Chondrocyte (in vitro differentiated cells): ENCODE data around the gene DRD1. TPM values are rescaled to one million over a fixed set of nuclear protein-coding genes. Genes with fewer than 3 reads are reported as not detected.

Experiments
- DNase-seq: peaks from one replicate; pipeline ENCODE4 v3.0.0; 2021; ENCODE audit warnings: mixed read lengths, low spot score
- H3K27ac Mint-ChIP-seq: one replicate; pipeline ENCODE4 v1.8.0; 2021; ENCODE audit warnings: mild to moderate bottlenecking, moderate library complexity, mixed read lengths; ENCODE audit not compliant: unreplicated experiment
- H3K27me3 Mint-ChIP-seq: 2 replicates; pipeline ENCODE4 v1.8.0; 2021; ENCODE audit warnings: low read depth, mixed read lengths
- H3K36me3 Mint-ChIP-seq: 2 replicates; pipeline ENCODE4 v1.8.0; 2021; ENCODE audit warnings: low read depth, mixed read lengths
- H3K4me1 Mint-ChIP-seq: 2 replicates; pipeline ENCODE4 v1.8.0; 2021; ENCODE audit warnings: low read depth, mild to moderate bottlenecking, mixed read lengths
- H3K4me3 Mint-ChIP-seq: one replicate; pipeline ENCODE4 v1.8.0; 2021; ENCODE audit warnings: mild to moderate bottlenecking, moderate library complexity, mixed read lengths; ENCODE audit not compliant: unreplicated experiment
- H3K9me3 Mint-ChIP-seq: 2 replicates; pipeline ENCODE4 v1.8.0; 2021; ENCODE audit warnings: low read depth, mixed read lengths
- CTCF ChIP-seq: fragments of 200-600 bp; sonication (generic); IDR thresholded peaks from 2 replicates; pipeline ENCODE4 v1.5.0; 2021; ENCODE audit warnings: antibody characterized with exemption, mild to moderate bottlenecking, moderate library complexity
- total RNA-seq: library from RNA; stranded (reverse); gene quantifications from 3 replicates; pipeline ENCODE4 v1.2.1, GENCODE V29; 2021

The DRD1 gene
- total RNA-seq, 1 donor from 2014 or later = 0.35 TPM

- H3K27me3 Mint-ChIP-seq = no peaks in the 10 kb centered on the region
- no peak overlapping the region for H3K4me3 Mint-ChIP-seq
- no peak for DNase-seq
- no peak for TF ChIP-seq CTCF
- H3K4me1 Mint-ChIP-seq = peaks cover 9% of the 10 kb centered on the region
- H3K36me3 Mint-ChIP-seq = peaks cover 18% of the 10 kb centered on the region
- no peaks in the 10 kb centered on the region for H3K9me3 Mint-ChIP-seq
- no peak overlapping the region for H3K27ac Mint-ChIP-seq
Observed at GRCh38 chr5:175487514-175488222, 43.7 kb upstream of the DRD1 start.

GRCh38 chr5:175485631-175486030 lies 41.6 kb upstream of the DRD1 start:
- H3K9me3 Mint-ChIP-seq = no peaks in the 10 kb centered on the region
- no peaks in the 10 kb centered on the region for H3K27me3 Mint-ChIP-seq
- TF ChIP-seq CTCF = no peak
- DNase-seq = no peak
- H3K4me1 Mint-ChIP-seq = peaks cover 14% of the 10 kb centered on the region
- H3K36me3 Mint-ChIP-seq = peaks cover 13% of the 10 kb centered on the region
- no peak overlapping the region for H3K4me3 Mint-ChIP-seq
- H3K27ac Mint-ChIP-seq = no peak overlapping the region

- Mint-ChIP-seq H3K27me3 (no peaks in the 10 kb centered on the region), H3K4me3 (no peak overlapping the region), H3K27ac (no peak overlapping the region), H3K4me1 (peaks cover 20% of the 10 kb centered on the region), H3K9me3 (no peaks in the 10 kb centered on the region), H3K36me3 (peaks cover 15% of the 10 kb centered on the region)
- TF ChIP-seq CTCF = no peak
- DNase-seq = no peak
Observed at GRCh38 chr5:175484829-175485228, 40.8 kb upstream of the DRD1 start.

- Mint-ChIP-seq H3K27me3 (no peaks in the 10 kb centered on the region), H3K27ac (no peak overlapping the region), H3K4me3 (no peak overlapping the region), H3K36me3 (peaks cover 15% of the 10 kb centered on the region), H3K9me3 (no peaks in the 10 kb centered on the region), H3K4me1 (peaks cover 26% of the 10 kb centered on the region)
- no peak for TF ChIP-seq CTCF
- no peak for DNase-seq
Observed at GRCh38 chr5:175484322-175484721, 40.3 kb upstream of the DRD1 start.

- Mint-ChIP-seq H3K4me3 (no peak overlapping the region), H3K27me3 (no peaks in the 10 kb centered on the region), H3K4me1 (peaks cover 30% of the 10 kb centered on the region), H3K27ac (no peak overlapping the region), H3K9me3 (no peaks in the 10 kb centered on the region), H3K36me3 (peaks cover 11% of the 10 kb centered on the region)
- TF ChIP-seq CTCF = no peak
- no peak for DNase-seq
Observed at GRCh38 chr5:175483337-175483736, 39.4 kb upstream of the DRD1 start.
